ENCODE data around the gene ACAN. TPM values are rescaled to one million over a fixed set of nuclear protein-coding genes. Genes with fewer than 3 reads are reported as not detected.
A peak's percentile ranks its signal among the peaks of the same experiment; 100 is the strongest.

ACAN gene
- polyA plus RNA-seq, 1 donor = 0.16 TPM

DNA sequence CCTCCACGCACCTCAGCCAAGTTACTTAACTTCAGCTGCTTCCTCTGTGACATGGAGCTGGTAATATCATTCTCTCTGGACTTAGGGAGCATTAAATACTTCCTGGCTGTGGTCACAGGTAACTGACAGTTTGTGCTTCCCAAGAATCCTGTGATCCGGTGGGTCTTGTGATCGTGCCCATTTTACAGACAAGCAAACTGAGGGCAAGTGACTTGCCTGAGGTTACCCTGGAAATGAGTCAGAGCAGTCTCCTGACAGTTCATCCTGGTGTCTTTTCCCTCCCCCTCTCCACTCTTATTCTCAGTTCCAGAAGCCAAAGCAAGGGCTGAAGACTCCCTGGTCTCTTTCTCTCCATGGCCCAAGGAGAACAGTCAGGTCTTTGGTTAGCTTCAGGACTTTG, 35.9 kb downstream of the ACAN start:
- Histone ChIP-seq H3K27me3 (ENCODE audit: control insufficient read depth, insufficient read depth, low read length) (no peaks in the 10 kb centered on the region), H3K36me3 (ENCODE audit: control insufficient read depth, insufficient read depth, low read length) (no peaks in the 10 kb centered on the region), H3K4me1 (ENCODE audit: control insufficient read depth, insufficient read depth, low read length) (no peaks in the 10 kb centered on the region), H3K27ac (ENCODE audit: low read length) (no peak overlapping the region), H3K9me3 (ENCODE audit: control insufficient read depth, low read depth, low read length) (no peaks in the 10 kb centered on the region), H3K4me3 (ENCODE audit: low read length) (no peak overlapping the region)
- no peak for DNase-seq
- WGBS (ENCODE audit: insufficient coverage, low lambda C conversion rate) = no CpG with 5 or more reads among the region's 3 CpGs

DNA sequence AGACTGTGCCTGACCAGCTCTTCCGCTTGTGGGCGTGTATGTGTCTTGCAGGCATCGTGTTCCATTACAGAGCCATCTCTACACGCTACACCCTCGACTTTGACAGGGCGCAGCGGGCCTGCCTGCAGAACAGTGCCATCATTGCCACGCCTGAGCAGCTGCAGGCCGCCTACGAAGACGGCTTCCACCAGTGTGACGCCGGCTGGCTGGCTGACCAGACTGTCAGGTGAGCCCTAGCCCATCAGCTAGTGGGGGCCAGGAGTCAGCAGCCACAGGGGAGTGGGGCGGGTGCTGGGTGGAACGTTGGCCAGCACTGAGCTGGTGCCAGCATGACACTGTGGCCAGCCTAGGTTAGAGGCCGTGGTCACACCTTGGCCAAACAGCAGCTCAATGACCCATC, 36.7 kb downstream of the ACAN start:
- Histone ChIP-seq H3K4me1 (ENCODE audit: control insufficient read depth, insufficient read depth, low read length) (no peaks in the 10 kb centered on the region), H3K4me3 (ENCODE audit: low read length) (no peak overlapping the region), H3K36me3 (ENCODE audit: control insufficient read depth, insufficient read depth, low read length) (no peaks in the 10 kb centered on the region), H3K27me3 (ENCODE audit: control insufficient read depth, insufficient read depth, low read length) (no peaks in the 10 kb centered on the region), H3K27ac (ENCODE audit: low read length) (no peak overlapping the region), H3K9me3 (ENCODE audit: control insufficient read depth, low read depth, low read length) (no peaks in the 10 kb centered on the region)
- no CpG with 5 or more reads among the region's 16 CpGs for WGBS (ENCODE audit: insufficient coverage, low lambda C conversion rate)
- DNase-seq = no peak

DNA sequence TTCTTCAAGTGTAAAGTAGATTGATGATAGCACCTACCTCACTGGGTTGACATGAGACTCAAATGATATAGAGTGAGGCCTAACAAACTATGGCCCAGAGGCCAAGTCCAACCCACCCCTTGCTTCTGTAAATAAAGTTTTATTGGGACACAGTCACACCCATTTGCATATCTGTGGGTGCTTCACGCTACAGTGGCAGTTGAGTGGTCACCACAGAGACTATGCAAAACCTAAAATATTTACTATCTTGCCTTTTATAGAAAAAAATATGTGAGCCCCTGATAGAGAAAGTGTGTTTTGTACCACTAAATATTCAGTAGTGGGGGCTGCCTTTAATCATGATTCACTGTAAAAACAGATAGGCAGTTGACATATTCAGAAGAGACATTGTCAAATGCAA, 38.0 kb downstream of the ACAN start:
- no CpG with 5 or more reads among the region's 1 CpG for WGBS (ENCODE audit: insufficient coverage, low lambda C conversion rate)
- H3K27ac ChIP-seq (ENCODE audit: low read length) = no peak overlapping the region

DNA sequence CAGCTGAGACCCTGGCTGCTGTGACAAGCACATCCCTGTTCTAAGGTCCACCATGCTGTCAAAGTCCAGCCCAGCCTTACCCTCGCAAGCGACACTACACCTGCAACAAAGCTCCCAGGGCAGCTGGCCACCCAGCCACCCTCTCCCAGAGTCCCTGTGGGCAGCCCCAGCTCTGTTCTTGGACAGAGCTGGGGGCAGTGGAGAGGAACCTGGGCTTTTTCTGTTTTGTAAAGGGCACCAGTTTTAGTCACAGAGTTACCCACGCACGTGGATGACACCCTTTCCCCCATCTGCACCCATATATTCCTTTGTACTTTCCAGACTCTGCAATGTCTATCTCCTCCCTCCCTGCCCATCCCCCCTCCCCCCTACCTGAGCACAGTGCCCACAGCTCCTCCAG, 38.9 kb downstream of the ACAN start:
- Histone ChIP-seq H3K4me1 (ENCODE audit: control insufficient read depth, insufficient read depth, low read length) (no peaks in the 10 kb centered on the region), H3K27ac (ENCODE audit: low read length) (no peak overlapping the region), H3K36me3 (ENCODE audit: control insufficient read depth, insufficient read depth, low read length) (no peaks in the 10 kb centered on the region), H3K27me3 (ENCODE audit: control insufficient read depth, insufficient read depth, low read length) (no peaks in the 10 kb centered on the region), H3K4me3 (ENCODE audit: low read length) (no peak overlapping the region), H3K9me3 (ENCODE audit: control insufficient read depth, low read depth, low read length) (no peaks in the 10 kb centered on the region)
- DNase-seq = peak; percentile 27 to 40
- no CpG with 5 or more reads among the region's 4 CpGs for WGBS (ENCODE audit: insufficient coverage, low lambda C conversion rate)

More for the DNA sequence above, 38.0 kb downstream of the ACAN start:
- Histone ChIP-seq H3K27me3 (ENCODE audit: control insufficient read depth, insufficient read depth, low read length) (no peaks in the 10 kb centered on the region), H3K9me3 (ENCODE audit: control insufficient read depth, low read depth, low read length) (no peaks in the 10 kb centered on the region), H3K36me3 (ENCODE audit: control insufficient read depth, insufficient read depth, low read length) (no peaks in the 10 kb centered on the region), H3K4me1 (ENCODE audit: control insufficient read depth, insufficient read depth, low read length) (no peaks in the 10 kb centered on the region), H3K4me3 (ENCODE audit: low read length) (no peak overlapping the region)
- no peak for DNase-seq

DNA sequence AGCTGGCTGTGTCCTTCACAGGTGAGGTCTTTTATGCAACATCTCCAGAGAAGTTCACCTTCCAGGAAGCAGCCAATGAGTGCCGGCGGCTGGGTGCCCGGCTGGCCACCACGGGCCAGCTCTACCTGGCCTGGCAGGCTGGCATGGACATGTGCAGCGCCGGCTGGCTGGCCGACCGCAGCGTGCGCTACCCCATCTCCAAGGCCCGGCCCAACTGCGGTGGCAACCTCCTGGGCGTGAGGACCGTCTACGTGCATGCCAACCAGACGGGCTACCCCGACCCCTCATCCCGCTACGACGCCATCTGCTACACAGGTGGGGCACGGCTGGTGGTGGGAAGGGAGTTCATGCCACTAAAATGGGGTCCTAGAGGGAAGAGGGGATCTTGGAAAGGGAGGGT, 40.1 kb downstream of the ACAN start:
- DNase-seq = no peak
- no peaks in the 10 kb centered on the region for H3K27me3 ChIP-seq (ENCODE audit: control insufficient read depth, insufficient read depth, low read length)
- H3K36me3 ChIP-seq (ENCODE audit: control insufficient read depth, insufficient read depth, low read length) = no peaks in the 10 kb centered on the region
- H3K9me3 ChIP-seq (ENCODE audit: control insufficient read depth, low read depth, low read length) = no peaks in the 10 kb centered on the region
- no peak overlapping the region for H3K4me3 ChIP-seq (ENCODE audit: low read length)
- H3K27ac ChIP-seq (ENCODE audit: low read length) = no peak overlapping the region
- no peaks in the 10 kb centered on the region for H3K4me1 ChIP-seq (ENCODE audit: control insufficient read depth, insufficient read depth, low read length)
- WGBS (ENCODE audit: insufficient coverage, low lambda C conversion rate) = no CpG with 5 or more reads among the region's 21 CpGs

DNA sequence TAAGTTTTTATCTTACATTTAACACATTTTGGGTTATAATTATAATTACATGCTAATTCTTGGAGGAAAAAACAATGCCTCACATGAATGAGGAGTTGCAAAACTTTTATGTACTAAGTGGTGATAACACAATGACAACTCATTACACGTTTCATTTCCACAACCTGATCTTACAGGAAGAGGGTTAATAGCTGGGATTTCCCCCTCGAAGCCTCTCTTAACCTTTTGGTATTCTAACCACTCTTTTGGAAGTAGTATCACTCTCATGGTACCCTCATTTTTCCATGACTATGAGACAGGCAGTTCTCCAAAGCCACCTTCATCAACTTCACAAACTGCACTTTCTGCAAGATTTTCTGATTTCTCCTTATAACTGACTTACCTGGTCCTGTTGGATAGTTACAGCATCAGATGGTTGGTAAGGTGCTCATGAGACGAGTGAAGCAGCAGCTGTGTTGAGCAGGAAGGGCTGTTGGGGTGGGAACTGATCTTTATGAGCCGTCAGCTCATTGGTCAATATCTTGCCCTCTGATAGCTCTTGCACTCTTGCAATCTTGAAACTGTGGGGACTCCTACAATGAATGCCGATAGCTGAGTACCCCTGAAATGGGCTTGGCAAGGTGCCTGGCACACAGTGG, 41.6 kb downstream of the ACAN start:
- Histone ChIP-seq H3K36me3 (ENCODE audit: control insufficient read depth, insufficient read depth, low read length) (no peaks in the 10 kb centered on the region), H3K4me3 (ENCODE audit: low read length) (no peak overlapping the region), H3K4me1 (ENCODE audit: control insufficient read depth, insufficient read depth, low read length) (no peaks in the 10 kb centered on the region), H3K9me3 (ENCODE audit: control insufficient read depth, low read depth, low read length) (no peaks in the 10 kb centered on the region), H3K27ac (ENCODE audit: low read length) (no peak overlapping the region), H3K27me3 (ENCODE audit: control insufficient read depth, insufficient read depth, low read length) (no peaks in the 10 kb centered on the region)
- DNase-seq = no peak
- 20% methylated on average over 1 of the region's 5 CpGs for WGBS (ENCODE audit: insufficient coverage, low lambda C conversion rate)

DNA sequence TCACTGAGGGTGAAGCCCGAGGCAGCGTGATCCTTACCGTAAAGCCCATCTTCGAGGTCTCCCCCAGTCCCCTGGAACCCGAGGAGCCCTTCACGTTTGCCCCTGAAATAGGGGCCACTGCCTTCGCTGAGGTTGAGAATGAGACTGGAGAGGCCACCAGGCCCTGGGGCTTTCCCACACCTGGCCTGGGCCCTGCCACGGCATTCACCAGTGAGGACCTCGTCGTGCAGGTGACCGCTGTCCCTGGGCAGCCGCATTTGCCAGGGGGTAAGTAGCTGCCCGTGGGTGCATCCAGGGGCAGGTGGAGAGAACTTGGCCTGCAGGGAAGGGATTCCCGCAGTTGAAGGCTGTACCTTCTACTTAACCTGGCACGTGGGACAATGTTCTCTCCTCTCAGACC, 42.4 kb downstream of the ACAN start:
- Histone ChIP-seq H3K9me3 (ENCODE audit: control insufficient read depth, low read depth, low read length) (no peaks in the 10 kb centered on the region), H3K27ac (ENCODE audit: low read length) (no peak overlapping the region), H3K27me3 (ENCODE audit: control insufficient read depth, insufficient read depth, low read length) (no peaks in the 10 kb centered on the region), H3K4me1 (ENCODE audit: control insufficient read depth, insufficient read depth, low read length) (no peaks in the 10 kb centered on the region), H3K4me3 (ENCODE audit: low read length) (no peak overlapping the region), H3K36me3 (ENCODE audit: control insufficient read depth, insufficient read depth, low read length) (no peaks in the 10 kb centered on the region)
- DNase-seq = no peak
- WGBS (ENCODE audit: insufficient coverage, low lambda C conversion rate) = no CpG with 5 or more reads among the region's 15 CpGs

DNA sequence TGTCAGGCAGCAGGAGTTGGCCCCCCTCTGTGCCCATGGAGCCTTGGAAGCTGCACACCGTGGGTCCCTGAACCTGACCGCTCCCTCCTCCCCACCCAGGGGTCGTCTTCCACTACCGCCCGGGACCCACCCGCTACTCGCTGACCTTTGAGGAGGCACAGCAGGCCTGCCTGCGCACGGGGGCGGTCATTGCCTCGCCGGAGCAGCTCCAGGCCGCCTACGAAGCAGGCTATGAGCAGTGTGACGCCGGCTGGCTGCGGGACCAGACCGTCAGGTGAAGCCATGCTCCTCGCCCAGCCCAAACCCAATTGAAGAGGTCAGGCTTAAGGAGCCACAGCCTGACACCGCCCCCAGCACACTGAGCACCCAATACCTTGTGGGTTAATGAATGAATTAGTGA, 43.9 kb downstream of the ACAN start:
- WGBS (ENCODE audit: insufficient coverage, low lambda C conversion rate) = no CpG with 5 or more reads among the region's 20 CpGs
- no peaks in the 10 kb centered on the region for H3K36me3 ChIP-seq (ENCODE audit: control insufficient read depth, insufficient read depth, low read length)
- no peaks in the 10 kb centered on the region for H3K4me1 ChIP-seq (ENCODE audit: control insufficient read depth, insufficient read depth, low read length)
- no peak overlapping the region for H3K4me3 ChIP-seq (ENCODE audit: low read length)
- no peak overlapping the region for H3K27ac ChIP-seq (ENCODE audit: low read length)
- H3K9me3 ChIP-seq (ENCODE audit: control insufficient read depth, low read depth, low read length) = no peaks in the 10 kb centered on the region
- no peaks in the 10 kb centered on the region for H3K27me3 ChIP-seq (ENCODE audit: control insufficient read depth, insufficient read depth, low read length)
- no peak for DNase-seq

DNA sequence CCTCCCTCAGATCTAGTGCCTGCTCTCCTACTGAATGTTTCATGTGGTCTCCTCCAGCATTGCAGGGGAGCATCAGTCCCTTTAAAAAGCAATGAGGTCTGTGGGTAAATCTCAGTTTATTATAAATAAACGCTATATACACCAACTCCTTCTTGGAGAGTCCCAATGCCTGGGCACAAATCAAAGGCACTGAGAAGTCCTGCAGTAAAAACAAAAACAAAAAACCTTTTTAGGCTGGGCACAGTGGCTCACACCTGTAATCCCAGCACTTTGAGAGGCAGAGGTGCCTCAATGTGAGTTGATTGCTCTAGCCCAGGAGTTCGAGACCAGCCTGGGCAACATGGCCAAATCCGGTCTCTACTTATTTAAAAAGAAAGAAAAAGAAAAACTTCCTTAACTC, 45.0 kb downstream of the ACAN start:
- H3K27me3 ChIP-seq (ENCODE audit: control insufficient read depth, insufficient read depth, low read length) = no peaks in the 10 kb centered on the region
- 100% methylated on average over 1 of the region's 3 CpGs for WGBS (ENCODE audit: insufficient coverage, low lambda C conversion rate)
- no peaks in the 10 kb centered on the region for H3K4me1 ChIP-seq (ENCODE audit: control insufficient read depth, insufficient read depth, low read length)
- DNase-seq = no peak
- no peak overlapping the region for H3K27ac ChIP-seq (ENCODE audit: low read length)
- H3K9me3 ChIP-seq (ENCODE audit: control insufficient read depth, low read depth, low read length) = no peaks in the 10 kb centered on the region
- H3K36me3 ChIP-seq (ENCODE audit: control insufficient read depth, insufficient read depth, low read length) = no peaks in the 10 kb centered on the region
- H3K4me3 ChIP-seq (ENCODE audit: low read length) = no peak overlapping the region

DNA sequence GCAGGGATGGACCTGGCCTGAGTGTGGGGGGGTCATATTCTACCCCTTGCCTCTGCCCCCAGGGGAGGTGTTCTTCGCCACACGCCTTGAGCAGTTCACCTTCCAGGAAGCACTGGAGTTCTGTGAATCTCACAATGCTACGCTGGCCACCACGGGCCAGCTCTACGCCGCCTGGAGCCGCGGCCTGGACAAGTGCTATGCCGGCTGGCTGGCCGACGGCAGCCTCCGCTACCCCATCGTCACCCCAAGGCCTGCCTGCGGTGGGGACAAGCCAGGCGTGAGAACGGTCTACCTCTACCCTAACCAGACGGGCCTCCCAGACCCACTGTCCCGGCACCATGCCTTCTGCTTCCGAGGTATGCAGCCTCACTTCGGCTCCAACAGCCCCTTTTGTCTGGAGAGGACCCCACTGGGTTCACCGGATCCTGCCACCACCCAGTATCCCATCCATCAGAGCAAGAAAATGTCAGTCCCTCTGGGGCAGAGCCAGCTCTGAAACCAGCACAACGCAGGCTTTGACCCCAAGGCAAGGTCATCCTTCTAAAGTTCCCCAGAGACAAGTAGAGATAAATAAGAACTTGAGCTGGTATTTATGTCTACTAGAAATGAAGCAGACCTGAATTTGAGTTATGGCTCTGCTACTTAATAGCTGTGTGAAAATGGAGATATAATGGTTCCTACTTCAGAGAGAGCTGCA, 46.3 kb downstream of the ACAN start:
- no peaks in the 10 kb centered on the region for H3K27me3 ChIP-seq (ENCODE audit: control insufficient read depth, insufficient read depth, low read length)
- DNase-seq = no peak
- no peak overlapping the region for H3K27ac ChIP-seq (ENCODE audit: low read length)
- WGBS (ENCODE audit: insufficient coverage, low lambda C conversion rate) = no CpG with 5 or more reads among the region's 22 CpGs
- no peaks in the 10 kb centered on the region for H3K36me3 ChIP-seq (ENCODE audit: control insufficient read depth, insufficient read depth, low read length)
- H3K9me3 ChIP-seq (ENCODE audit: control insufficient read depth, low read depth, low read length) = no peaks in the 10 kb centered on the region
- no peak overlapping the region for H3K4me3 ChIP-seq (ENCODE audit: low read length)
- no peaks in the 10 kb centered on the region for H3K4me1 ChIP-seq (ENCODE audit: control insufficient read depth, insufficient read depth, low read length)

DNA sequence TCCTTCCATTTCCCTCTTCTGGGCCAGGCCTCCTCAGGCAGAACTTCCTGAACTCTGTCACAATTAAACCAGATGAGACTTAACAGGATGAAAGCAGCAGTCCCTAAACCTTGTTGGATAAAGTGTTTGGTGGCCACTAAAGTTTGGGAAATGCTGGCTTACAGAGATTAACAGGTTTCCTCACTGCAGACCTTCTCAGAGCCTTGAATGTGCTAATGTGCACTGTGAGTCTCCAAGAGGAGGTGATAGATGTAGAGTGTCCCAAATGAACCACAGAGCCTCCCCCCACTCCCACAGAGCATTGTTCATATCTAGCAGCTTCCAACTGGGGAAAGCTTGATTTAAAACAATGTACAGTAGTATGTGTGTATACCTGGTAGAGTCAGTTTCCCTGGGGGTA, 49.2 kb downstream of the ACAN start:
- no peaks in the 10 kb centered on the region for H3K27me3 ChIP-seq (ENCODE audit: control insufficient read depth, insufficient read depth, low read length)
- DNase-seq = no peak
- H3K27ac ChIP-seq (ENCODE audit: low read length) = no peak overlapping the region
- H3K36me3 ChIP-seq (ENCODE audit: control insufficient read depth, insufficient read depth, low read length) = no peaks in the 10 kb centered on the region
- H3K4me3 ChIP-seq (ENCODE audit: low read length) = no peak overlapping the region
- H3K9me3 ChIP-seq (ENCODE audit: control insufficient read depth, low read depth, low read length) = no peaks in the 10 kb centered on the region
- no peaks in the 10 kb centered on the region for H3K4me1 ChIP-seq (ENCODE audit: control insufficient read depth, insufficient read depth, low read length)

All from large intestine (tissue), 3 donors.